ACHN (cell line): ENCODE results near the gene WDR48.

Source experiments
- DNase-seq: peaks from one replicate; pipeline ENCODE4 v3.0.0-alpha.2; 2015
- in situ Hi-C: cut with HindIII; loops from 2 replicates; pipeline ENCODE4 v1.10.0; 2017; ENCODE audit warnings: low sequenced_read_pairs, low pct_ligation_motif_present, low pct_unique_long_range_greater_than_20kb

Gene WDR48

GRCh38 chr3:39132096-39133092 is 80.6 kb downstream of the WDR48 start:
- DNase-seq, result no peak
- in situ Hi-C loops, result no loop called here

DNA sequence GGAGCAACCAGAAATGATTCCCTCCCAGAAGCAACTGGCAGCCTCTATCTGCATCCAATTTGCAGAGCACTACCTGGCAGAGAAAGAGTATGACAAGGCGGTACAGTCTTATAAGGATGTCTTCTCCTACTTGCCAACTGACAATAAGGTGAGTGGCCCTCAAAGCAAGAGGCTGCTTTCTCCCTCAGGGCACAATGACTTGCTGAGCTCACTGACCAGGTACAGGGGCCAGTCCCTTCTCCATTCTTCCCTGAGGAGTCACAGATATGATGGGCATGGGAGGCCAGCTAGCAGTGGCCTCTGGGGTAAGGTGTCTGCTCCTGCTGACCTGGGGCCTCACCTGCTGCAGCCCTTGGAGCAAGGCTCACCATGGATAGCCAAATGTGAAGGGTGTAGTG is 81.3 kb downstream of the WDR48 start:
- no peak for DNase-seq
- in situ Hi-C loops, result no loop called here

DNA sequence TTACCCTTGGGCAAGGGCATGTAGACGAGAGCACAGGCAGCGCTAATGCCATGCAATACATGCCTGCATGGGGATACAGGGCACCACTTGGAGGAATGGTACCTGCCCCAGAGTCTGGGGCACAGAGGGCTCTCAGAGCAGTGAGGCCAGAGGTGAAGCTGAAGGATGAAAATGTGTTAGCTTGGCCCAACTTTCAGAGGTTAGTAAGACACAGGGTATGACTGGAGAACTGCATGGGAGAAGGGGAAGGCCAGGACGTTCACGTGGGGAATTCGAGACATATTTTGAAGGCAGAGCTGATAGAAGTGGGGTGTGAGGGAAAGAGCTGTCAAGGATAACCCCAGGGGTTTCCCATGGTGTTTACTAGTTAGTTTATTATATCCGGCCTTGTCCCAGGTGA is 82.0 kb downstream of the WDR48 start:
- in situ Hi-C loops, result no loop called here
- DNase-seq, result no peak

- no peak for DNase-seq
- in situ Hi-C loops, result no loop called here
These were observed 82.5 kb downstream of the WDR48 start for GRCh38 chr3:39134305-39134704.

GRCh38 chr3:39135170-39135805 is 83.5 kb downstream of the WDR48 start:
- in situ Hi-C loops, result no loop called here
- DNase-seq, result no peak

GRCh38 chr3:39136533-39137434 is 85.0 kb downstream of the WDR48 start:
- no peak for DNase-seq
- in situ Hi-C loops, result no loop called here

DNA sequence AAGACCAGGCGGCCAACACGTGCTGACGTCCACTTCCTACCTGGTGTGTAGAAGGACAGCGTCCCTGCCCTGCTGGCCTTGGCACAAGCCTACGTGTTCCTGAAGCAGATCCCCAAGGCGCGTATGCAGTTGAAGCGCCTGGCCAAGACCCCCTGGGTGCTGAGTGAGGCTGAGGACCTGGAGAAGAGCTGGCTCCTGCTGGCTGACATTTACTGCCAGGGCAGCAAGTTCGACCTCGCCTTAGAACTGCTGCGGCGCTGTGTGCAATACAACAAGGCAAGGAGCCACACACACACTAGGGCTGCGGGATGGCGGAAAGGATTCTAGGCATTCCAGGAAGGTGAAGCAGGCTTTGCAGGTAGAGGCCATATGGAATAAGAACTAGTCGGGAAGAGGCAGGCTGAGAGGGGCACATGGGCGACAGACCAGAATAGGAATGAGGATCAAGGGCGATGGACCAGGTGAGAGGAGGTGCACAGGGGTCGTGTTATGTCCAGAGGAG is 85.7 kb downstream of the WDR48 start:
- in situ Hi-C loops, result no loop called here
- DNase-seq, result no peak

DNA sequence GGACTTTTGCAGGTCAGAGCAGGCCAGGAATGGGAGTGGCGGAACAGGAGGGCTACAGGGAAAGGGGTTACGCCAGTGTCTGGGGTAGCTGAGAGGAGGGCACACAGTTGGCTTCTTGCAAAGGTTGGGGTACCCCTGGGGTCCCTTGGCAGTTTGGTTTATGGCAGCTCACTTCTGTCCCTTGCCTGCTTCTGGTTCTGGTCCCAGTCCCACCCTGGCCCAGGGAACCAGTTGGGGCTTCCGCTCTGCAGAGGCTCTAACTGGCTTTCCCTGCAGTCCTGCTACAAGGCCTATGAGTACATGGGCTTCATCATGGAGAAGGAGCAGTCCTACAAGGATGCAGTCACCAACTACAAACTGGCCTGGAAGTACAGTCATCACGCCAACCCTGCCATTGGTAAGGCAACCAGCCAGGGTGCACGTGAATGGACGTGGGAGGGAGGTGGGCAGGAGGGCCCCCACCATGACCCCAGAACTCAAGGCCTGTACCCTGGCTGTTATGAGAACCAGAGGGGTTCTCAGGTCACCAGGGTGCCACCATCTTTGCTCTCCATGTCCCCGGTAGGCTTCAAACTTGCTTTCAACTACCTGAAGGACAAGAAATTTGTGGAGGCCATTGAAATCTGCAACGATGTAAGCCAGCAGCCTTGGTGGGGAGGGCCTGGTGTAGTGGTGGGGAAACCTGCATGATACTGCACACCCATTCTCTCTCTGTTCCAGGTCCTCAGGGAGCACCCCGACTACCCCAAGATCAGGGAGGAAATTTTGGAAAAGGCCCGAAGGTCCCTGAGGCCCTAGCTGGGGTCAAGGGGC is 86.4 kb downstream of the WDR48 start:
- in situ Hi-C loops, result no loop called here

DNA sequence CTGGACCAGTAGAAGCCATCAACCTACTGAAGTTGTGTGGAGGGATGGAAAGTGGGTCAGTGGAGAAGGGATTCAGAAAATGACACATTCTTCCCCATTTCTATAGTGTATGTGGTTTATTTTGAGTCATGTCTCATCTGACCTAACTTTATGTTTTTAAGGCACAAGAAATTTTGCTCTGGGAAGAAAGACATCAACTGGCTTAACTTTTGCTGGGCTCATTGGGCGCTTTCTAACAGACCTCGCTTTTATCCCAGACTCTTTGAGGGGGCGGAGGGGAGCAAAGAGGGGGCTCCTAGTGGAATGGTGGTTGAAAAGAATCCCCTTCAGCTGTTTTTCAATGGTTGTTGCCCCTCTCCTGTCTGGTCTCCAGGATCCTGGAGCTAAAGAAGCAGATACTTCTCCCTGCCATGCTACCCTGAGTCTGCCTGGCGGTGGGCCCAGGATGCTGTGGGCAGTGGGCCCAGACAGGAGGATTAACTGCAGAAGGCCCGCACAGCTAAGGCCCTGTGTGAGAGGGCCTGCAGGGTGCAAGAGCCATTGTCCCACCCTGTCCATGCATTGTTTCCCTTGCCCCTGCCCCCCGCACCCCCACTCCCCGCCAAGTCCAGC is 87.1 kb downstream of the WDR48 start:
- no peak for DNase-seq
- in situ Hi-C loops, result no loop called here

More for the DNA sequence above, 86.4 kb downstream of the WDR48 start:
- no peak for DNase-seq

DNA sequence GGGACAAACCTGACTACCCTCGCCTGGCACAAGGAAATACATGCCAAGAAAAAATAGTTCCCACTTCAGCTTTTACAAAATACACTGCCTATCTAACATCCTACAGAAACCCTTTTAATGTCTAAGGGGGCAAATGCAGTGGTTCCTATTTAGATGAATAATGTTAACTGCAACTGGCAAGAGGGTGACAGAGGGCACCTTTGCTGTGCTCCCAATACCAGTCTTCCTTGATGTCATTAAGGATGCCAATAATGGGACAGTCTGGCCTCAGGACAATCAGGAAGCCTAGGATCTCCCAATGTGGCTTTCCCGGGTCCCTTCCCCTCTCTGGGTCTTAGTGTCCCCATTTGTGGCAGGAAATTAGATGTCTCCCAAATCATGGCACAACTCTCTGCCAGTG is 87.6 kb downstream of the WDR48 start:
- DNase-seq, result no peak
- in situ Hi-C loops, result no loop called here

DNA sequence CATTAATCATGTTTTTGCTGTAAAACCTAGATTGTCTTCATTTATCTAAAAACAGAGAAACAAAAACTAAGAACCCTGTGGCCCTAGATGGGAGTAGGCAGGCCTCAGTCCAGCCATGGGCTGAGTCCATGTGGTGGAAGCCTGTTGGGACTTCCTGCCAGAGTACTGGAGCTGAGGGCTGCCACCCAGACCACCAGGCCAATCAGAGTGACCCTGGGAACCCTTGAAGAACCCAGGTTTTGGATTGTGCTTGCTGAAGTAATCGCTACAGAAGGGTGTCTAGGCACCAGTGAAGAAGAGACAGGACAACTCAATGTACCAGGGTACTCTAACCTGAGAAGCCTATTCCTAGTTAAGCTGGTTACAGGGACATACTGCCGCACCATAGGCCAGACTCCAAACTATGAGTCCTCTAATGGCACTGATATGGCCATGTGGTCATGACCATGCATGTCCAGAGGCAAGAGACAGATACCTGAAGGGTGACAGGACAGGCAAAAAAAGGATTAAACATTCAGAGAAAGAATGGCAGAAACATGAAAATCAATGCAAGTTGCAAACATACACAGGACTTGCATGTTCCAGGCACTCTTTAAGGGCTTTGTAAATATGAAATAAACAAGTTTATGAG is 88.6 kb downstream of the WDR48 start:
- in situ Hi-C loops, result no loop called here
- no peak for DNase-seq

DNA sequence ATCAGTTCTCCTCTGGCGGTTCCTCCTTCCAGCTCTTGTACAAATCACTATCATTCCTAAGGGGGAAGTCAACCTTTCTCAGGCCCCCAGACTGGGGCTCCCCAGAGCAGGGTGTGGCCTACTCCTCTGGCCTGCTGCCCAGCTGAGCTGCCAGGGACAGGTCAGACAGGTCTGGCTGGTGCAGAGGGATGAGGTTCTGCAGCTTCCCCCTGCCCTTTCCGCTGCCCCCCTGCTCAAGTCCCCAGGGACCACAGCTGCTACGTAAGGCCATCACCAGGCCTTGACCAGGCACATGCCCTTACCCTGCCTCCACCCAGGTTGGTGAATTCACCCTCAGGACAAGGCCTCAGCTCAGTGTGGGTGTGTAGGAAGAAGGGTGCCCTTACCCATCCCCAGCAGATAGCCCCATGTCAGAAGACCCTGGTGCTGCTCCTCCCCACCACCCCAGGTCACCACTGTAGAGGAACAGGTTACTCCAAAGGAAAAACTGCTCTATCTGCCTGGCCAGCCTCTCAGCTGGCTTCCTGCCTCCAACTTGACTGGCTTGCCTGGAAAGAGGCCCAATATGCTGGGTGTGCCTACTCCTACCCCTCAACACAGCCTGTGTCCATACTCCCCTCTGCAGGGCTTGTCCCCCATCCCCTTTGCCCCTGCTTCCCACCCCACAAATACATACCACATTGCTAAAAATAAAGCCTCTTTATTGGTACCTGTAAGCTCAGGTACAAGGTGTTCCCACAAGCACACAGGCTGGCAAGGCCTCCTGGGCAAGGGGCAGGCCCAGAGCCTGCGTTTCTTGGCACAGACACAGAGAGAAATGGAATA is 89.6 kb downstream of the WDR48 start:
- DNase-seq, result no peak
- in situ Hi-C loops, result no loop called here

GRCh38 chr3:39142067-39142466 is 90.3 kb downstream of the WDR48 start:
- in situ Hi-C loops, result no loop called here
- DNase-seq, result no peak

DNA sequence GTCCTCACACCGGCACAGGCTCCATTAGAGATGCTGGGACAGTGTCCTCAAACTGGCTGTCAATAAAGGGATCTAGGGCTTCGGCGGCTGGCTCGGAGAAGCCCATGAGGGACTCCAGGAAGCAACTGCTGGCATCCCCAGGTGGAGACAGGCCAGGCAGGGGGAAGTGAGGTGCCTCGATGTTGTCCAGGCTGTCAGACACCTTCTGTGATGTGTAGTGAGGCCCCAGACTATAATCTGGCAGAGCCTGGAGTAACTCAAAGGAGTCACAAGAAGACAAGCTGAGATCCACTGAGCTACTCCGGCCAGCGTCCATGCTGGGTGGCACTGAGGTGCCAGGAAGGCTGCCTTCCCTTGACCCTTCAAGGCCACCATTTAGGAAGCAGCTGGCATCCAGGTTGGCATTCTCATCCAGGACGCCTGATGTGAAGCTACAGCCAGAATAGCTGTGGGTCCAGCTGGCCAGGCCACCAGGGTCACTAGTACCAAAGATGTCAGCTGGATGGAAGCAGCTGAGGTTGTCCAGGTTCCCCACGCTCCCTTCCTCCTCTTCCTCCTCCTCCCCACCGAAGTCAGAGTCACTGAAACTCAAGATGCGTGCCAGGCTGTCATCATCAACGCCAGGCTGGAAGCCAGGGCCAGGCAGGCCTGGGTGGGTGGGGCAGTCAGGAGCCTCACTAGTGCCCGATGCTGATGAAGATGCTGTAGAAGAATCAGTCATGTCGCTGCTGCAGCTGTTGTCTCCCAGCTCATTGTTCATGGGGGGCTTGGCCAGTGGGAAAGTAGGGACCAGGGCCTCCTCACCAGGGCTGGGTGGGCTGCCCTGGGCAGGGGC is 91.5 kb downstream of the WDR48 start:
- no peak for DNase-seq
- in situ Hi-C loops, result no loop called here

GRCh38 chr3:39144095-39144747 is 92.4 kb downstream of the WDR48 start:
- no peak for DNase-seq
- in situ Hi-C loops, result no loop called here
